HG03039 (cell line): ENCODE measurements around the gene ACTG2.

Experiments
- ATAC-seq: cut with Tn5 transposase; IDR thresholded peaks from one replicate; pipeline ENCODE4 v1.9.1; 2021; ENCODE audit warnings: mild to moderate bottlenecking, moderate library complexity; ENCODE audit not compliant: unreplicated experiment

Gene ACTG2

DNA sequence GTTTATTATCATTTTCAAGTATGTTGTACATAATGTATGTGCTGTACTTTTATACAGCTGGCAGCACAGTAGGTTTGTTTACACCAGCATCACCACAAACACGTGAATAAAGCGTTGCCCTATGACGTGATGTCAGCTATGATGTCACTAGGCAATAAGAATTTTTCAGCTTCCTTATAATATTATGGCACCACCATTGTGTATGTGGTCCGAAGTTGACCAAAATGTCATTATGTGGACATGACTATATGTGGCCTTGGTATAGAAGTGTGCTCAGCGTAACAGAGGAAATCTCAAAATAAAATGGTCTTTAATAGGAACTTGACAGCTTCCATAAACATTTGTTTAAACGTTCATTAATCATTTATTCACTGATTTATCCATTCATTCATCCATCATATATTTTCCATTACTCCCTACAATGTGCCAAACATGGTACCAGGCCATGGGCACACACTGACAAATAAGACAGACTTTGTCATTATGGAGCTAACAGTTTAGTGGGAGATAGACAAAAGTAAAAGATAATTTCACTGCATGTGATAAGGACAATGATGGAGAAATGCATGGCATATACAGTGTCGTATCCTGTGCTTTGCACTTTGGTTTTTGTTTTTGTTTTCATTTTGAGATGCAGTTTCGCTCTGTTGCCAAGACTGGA is 18.9 kb downstream of the ACTG2 start:
- no peak for ATAC-seq

DNA sequence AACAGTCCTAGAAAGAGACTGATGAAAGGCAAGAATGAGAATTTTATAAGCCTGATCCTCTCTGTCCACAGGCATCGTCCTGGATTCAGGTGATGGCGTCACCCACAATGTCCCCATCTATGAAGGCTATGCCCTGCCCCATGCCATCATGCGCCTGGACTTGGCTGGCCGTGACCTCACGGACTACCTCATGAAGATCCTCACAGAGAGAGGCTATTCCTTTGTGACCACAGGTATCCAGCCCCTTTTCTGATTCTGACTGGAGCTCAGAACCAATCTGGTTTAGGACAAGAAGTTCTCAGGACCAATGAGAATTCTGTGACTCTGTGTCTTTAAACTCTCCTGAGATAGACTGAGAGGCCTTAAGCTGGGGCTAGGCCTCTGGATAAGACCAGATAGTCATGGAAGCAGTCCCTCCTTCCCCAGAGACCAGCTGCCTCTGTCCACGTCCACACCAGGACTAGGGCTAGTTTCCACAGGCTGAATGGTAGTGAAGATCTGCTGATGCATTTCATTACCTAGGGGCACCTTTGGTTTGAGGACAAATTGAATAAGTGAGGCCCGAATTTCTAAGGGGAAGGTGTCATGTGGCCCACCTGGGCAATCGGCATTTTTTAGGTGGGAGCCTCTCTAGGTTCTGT is 20.7 kb downstream of the ACTG2 start:
- no peak for ATAC-seq

DNA sequence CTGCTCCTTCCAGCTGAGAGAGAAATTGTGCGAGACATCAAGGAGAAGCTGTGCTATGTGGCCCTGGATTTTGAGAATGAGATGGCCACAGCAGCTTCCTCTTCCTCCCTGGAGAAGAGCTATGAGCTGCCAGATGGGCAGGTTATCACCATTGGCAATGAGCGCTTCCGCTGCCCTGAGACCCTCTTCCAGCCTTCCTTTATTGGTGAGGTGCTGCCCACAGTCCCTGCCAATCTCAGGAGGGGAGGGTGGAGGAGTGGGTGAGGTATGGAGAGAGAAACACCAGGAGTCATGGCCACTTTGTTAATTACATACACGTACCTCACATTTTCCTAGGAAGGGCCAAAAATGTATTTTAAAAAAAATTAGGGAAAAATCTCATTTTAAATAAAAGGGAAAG is 21.9 kb downstream of the ACTG2 start:
- ATAC-seq, result no peak

DNA sequence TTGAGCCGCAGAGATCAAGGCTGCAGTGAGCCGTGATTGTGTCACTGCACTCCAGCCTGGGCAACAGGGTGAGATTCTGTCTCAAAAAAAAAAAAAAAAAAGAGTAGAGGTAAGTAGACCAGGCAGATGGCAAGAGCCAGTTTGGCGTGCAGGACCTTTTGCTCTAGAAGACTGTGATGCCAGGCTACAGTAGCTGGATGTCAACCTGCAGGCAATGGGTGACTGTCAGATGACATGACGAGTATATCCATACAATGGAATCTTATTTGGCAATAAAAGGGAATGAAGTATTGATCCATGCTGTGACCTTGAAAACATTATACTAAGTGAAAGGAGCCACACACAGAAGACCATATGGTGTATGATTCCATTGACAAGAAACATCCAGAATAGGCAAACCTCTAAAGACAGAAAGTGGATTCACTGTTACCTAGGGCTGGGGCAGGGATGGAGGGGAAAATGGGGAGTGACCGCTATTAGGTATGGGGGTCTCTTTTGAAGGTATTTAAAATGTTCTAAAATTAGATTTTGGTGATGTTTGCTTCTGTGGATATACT is 22.7 kb downstream of the ACTG2 start:
- ATAC-seq, result no peak

DNA sequence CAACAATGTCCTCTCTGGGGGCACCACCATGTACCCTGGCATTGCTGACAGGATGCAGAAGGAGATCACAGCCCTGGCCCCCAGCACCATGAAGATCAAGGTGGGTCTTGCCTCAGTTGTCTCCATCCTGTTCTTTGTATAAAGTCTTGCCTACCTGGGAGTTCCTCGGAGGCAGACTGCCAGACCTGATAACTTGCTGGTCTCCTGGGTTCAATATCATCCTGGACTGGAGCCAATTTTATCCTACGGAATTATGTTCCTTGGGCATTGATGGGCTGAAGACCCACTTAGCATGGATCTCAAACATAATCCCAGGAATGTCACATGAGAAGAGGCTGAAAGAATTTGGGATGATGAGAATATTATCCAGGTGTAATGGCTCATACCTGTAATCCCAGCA is 23.9 kb downstream of the ACTG2 start:
- no peak for ATAC-seq

DNA sequence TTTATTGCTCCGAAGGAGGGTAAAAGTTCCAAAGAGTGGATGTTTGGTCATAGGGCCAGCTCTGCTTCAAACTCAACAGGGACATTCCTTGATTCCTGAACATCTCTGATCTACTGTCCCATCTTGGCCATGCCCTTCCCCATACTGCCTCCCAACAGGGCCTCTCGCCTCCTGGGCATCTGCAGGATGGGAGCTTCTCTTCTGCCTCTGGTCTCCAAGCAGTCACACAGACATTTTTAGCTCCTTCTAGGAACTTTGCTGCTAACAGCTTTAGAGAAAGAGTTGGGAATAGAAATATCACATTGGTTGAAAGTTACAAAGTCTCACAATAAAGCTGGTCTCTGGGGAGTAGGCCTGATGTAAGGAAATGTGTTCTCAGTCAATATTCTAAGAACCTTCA is 24.5 kb downstream of the ACTG2 start:
- ATAC-seq, result no peak

DNA sequence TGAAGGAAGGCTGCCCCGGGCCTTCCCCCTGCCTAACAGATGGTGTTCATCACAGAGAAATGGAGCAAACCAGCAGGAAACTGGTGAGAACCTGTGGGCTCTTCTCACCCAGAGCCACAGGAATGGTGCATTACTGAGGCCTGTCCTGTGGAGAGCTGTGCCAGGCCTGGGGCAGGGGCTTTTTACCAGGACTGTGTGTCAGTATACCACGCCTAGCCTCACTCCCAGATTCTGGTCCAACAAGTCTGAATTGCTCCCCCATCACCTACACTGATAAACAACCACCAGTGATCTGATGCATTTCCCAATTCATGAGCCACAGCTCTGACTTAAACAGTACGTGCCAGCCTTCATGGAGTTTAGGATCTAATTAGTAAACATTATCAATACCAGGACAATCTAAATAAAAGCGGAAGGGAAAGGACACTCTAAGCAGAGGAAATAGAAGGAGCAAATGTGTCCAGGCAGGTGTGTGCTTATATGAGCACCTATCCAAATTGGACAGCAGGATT is 24.9 kb downstream of the ACTG2 start:
- no peak for ATAC-seq

DNA sequence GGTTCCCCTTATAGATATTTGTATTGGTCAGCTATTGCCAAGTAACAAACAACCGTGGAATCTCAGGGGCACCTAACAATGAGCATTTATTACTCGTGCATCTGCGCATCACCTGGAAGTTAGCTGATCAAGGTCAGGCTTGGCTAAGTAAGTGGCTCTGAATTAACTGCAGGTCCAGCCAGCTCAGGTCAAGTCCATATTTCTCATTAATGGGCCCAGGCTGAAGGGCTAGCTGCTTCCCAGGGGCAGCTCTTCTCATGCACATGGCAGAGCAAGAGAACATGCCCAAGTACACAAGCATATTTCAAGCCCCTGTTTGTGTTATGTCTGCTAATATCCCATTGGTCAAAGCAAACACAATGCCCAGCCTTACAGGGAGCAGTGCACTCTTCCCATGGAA is 26.0 kb downstream of the ACTG2 start:
- ATAC-seq, result no peak

DNA sequence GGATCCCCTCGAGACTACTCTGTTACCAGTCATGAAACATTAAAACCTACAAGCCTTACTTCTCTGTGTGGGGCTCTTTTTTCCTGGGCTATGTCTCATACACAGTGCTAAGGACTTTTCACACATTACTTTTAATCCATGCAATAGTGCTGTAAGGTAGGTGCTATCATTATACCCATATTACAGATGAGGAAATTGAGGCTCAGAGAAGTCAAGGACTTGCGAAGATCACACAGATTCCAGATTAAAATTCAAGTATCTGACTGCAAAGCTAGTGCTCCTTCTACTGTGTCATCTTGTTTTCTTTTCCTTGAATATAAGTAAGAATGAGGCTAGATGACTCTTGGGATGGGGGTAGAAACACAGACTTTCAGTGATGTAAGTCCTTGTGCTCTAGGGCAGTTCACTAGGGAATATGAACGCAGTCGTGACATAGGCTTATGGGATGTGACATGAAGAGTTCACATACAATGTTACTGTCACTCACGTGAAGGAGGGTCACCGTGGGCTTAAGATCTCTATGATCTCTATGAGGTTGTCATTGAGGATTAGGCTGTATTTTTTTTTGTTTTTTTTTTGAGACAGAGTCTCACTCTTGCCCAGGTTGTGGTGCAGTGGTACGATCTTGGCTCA is 26.9 kb downstream of the ACTG2 start:
- no peak for ATAC-seq

DNA sequence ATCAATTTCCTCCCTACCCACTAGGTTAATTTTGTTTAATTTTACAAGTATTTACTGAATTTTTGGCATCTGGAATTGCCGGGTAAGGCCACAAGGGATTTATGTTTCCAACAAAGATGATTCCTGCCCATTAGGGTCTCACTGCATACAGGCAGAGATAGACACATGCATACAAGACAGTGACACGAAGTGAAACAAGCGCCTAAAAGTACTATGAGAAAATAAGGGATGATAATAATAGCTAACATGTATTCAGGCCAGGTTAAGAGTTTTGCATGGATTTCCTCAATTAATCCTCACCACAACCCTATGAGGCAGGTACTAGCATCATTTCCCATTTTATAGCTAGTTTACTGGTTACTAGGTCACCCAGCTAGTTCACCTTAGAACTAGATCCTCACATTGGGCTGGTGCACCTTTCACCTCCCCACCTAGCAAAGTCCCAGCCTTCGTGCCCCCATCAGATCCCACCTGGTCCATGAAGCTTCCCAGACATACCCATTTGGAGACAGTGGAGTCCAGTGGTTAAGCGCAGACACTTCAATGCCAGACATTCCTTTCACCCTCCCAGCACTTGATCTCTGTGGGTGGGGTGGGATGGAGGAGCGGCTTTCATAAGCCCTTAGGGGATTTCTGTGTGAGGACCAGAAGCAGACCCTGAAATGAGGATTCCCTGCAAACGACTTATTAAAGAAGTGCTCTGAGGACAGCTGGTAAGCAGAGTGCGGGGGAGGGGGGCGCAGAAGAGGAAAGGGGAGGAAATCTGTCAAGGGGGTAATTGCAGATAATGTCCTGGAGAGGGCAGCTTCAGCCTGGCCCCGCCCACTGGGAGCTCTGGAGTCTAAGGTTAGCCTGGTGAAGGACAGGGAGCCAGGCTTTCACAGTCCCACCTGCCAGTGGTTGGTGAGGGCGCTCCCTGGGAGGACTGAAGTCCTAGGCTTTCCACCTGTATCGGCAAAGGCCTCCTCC is 28.1 kb downstream of the ACTG2 start:
- no peak for ATAC-seq

DNA sequence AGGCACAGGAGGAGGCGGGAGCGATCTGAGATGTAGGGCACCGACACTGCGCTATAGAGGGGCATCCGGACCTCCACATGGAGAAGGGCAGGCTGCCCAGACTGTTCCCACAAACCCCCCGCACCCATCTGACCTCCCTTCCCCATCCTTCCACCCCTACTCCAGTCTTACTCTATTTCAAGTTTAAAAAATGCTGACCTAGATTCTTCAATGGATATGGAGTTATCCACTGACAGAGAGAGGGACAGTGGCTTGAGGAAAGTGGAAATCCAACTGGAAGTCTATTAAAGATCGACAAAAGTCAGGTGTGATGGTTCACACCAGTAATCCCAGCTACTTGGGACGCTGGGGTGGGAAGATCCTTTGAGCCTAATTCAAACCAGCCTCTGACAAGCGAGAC is 28.8 kb downstream of the ACTG2 start:
- no peak for ATAC-seq

DNA sequence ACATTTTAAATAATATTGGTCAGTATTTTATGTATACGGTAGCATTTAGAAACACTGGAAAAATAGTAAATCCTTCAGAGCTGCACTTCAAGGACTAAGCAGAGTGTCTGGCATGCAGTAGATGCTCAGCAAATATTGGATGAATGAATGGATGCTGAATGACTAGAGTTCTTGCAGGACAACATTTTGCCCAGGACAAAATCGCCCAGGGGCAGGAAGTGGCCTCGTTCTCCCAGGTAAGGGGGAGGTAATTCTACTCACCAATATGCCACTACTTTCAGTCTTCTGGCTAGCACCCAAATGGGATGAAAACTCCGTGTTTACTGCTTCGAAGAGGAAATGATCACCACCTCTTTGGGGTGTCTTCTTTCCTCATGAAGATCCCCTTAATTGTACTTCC is 29.9 kb downstream of the ACTG2 start:
- ATAC-seq, result no peak

DNA sequence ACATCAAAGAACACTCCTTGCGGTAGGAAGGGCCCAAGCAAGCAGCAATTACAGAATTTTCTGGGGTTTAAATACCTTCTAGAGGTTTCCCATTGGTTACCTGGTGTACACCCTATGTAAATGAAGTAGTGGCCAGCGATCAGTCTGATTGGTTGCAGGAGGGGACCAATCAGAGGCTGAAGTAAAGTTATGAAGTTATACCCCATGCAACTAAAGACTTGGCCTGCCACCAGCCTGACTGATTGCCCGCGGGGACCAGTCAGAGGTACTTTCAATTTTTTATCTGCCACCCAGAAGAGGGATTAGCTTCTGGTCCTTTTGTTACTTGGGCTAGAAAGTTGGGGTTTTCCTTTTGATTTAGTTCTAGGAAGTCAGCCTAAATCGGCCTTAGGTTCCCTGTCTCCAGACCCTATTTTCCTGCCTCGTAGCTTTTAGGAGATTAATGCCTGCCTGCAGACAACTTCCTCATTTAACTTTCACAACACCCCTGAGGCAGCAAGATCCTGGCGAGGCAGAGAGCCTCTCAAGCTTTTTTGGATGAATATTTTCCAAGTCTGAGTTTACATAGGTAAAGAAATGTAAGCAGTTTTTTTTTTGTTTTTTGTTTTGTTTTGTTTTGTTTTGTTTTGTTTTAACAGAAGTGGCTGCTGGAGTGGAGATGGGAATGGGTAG is 32.4 kb downstream of the ACTG2 start:
- no peak for ATAC-seq

DNA sequence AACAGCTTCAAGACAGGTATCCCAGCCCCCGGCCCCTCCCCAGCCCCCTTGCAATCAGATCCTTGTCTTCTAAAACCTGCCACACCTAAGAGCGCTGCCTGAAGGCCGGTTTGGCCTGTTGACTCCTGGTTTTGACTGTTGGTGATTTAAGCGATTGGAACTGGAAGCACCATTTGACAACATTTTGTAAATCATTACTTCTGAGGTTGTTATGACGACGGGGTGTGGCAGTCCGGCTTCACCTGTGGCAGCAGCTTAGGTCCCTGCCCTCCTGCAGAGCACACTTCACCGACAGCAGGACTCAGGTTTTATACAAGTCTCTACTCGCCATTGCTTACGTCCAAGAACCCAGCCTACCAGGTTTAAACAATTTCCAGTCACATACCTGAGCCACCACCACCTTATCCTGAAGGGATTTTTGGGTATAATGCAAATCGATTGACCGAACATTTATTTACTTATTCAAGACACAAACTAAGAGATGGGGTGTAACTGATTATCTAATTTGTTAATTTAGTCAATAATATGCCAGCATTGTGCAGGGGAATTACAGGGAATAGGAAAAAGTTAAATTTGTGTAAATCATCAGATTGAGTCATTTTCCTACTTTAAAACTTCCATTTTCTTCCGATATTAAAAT is 33.2 kb downstream of the ACTG2 start:
- ATAC-seq, result no peak

DNA sequence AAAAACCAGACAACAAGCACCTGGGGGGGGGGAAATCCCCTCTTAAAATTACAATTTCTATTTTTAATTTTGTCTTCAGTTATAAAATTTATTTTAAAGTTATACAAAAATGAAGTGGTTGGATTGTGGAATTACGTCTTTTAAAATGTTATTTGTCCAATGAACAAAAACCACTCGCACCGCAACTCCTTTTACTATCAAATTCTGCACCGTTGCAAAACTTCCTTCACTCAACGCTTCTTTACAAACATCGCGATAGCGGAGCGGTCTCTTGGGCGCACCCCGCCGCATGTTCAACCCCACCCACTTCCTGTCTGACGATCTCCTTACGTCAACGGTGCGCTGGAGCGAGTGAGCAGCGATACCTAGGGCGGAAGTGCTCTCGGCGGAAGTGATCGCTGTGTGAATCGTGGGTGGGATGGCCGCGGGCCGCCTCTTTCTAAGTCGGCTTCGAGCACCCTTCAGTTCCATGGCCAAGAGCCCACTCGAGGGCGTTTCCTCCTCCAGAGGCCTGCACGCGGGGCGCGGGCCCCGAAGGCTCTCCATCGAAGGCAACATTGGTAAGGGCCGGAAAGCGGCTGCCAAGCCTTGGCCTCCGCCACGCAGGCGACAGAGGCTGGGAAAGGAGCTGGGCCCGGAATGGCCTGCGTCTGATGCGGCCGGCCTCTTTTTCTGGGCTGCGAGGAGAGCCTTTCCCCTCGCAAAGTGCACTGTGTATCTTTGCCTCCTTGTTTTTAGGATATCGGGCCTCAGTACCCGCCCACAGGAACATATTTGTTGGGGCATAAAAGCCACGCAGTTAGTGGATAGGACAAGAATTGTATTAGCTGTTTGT is 33.9 kb downstream of the ACTG2 start, which contains the start of gene DGUOK:
DGUOK (plus strand) TSS at position 388 of the 835 bp plus-strand sequence; CDS start at position 419, 31 bp downstream.
- ATAC-seq, result peak; percentile 100

DNA sequence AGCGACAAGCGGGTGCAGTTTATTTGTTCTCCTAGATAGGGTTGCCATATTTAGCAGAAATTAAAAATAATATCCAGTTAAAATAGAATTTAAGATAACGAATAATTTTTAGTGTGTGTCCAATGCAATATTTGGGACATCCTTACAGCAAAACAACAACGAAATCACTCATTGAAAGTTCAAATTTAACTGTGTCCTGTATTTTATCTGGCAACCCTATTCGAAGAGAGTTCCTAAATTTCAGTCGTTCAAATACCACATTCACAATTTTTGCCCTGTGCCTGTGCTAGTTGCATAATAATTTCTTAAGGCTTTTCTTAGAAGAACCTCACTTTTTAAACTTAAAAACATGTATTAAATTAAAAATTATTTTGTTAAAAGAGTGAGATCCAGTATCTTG is 34.5 kb downstream of the ACTG2 start:
- ATAC-seq, result no peak

DNA sequence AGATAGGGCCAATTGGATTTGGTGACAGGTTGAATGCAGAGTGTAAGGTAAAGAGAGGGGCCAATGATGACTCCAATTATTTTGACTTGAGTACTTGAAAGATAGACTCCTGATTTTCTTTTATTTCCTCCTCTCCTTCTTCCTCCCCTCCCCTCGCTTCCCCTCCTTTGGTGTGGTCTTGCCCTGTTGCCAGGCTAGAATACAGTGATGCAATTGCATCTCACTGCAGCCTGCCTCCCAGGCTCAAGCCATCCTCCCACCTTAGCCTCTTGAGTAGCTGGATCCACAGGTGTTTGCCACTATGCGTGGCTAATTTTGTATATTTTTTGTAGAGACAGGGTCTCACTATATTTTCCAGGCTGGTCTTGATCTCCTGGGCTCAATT is 36.1 kb downstream of the ACTG2 start:
- no peak for ATAC-seq

DNA sequence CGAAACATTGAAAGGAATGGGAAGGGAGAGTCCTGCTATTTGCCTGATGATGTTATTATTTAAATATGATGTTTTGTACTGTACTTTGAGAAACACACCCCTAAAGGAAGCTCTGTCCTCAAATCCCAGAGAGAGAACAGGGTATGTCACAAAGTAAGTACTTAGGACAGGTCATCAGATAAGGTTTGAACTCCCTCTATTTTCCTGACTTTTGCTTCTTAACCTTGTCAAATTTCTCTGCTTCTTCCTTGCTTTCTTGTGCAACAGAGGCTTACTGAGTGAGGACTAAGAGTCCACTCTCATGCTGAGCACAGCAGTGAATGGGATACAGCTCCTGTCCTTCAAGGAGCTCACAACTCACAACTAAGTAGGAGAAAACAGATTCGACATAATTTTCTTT is 37.6 kb downstream of the ACTG2 start:
- ATAC-seq, result no peak
